GM12874 (cell line): Measurements from ENCODE around the gene B3GNT2.

Source experiments
- CTCF ChIP-seq: IDR thresholded peaks from 2 replicates; pipeline ENCODE4 v1.5.1; 2011; ENCODE audit warnings: low read depth, mild to moderate bottlenecking, control low read depth, low read length, moderate library complexity; ENCODE audit not compliant: insufficient read depth

B3GNT2 gene

GRCh38 chr2:62195421-62196277 lies at the start of gene B3GNT2:
B3GNT2 (plus strand) TSS chr2:62196115; CDS start chr2:62222221, 26,106 bp downstream.
- no peak for TF ChIP-seq CTCF

- no peak for TF ChIP-seq CTCF
Measured at GRCh38 chr2:62147610-62148301, 48.2 kb upstream of the B3GNT2 start.

GRCh38 chr2:62149708-62150107 lies 46.2 kb upstream of the B3GNT2 start:
- no peak for TF ChIP-seq CTCF

GRCh38 chr2:62150597-62151305 lies 45.2 kb upstream of the B3GNT2 start:
- no peak for TF ChIP-seq CTCF

GRCh38 chr2:62151306-62151638 lies 44.6 kb upstream of the B3GNT2 start:
- no peak for TF ChIP-seq CTCF

GRCh38 chr2:62152000-62152399 lies 43.9 kb upstream of the B3GNT2 start:
- no peak for TF ChIP-seq CTCF

GRCh38 chr2:62156861-62157496 lies 38.9 kb upstream of the B3GNT2 start:
- TF ChIP-seq CTCF = no peak
